WTC11 (cell line): ENCODE results near the gene TM9SF1. TPM values are rescaled to one million over a fixed set of nuclear protein-coding genes. Genes with fewer than 3 reads are reported as not detected.

Experiments
- ATAC-seq: fragments of 200-7000 bp; cut with Tn5 transposase; 2 replicates; pipeline ENCODE4 v1.10.0; 2021; ENCODE audit warnings: mild to moderate bottlenecking, moderate library complexity
- CTCF ChIA-PET: fragments of 300-600 bp; sonication (Branson Sonifier 250); formaldehyde crosslinking; loops from one replicate; lab custom pipeline; 2021; ENCODE audit warnings: antibody characterized with exemption; lab: Charles Lee
- POLR2A ChIA-PET: fragments of 350-600 bp; sonication (Branson Sonifier 250); formaldehyde crosslinking; loops from one replicate; lab custom pipeline; 2021; ENCODE audit warnings: antibody characterized with exemption; lab: Charles Lee
- DNase-seq: peaks from one replicate; pipeline ENCODE4 v3.0.0; 2021; ENCODE audit warnings: low spot score
- H3K27ac Mint-ChIP-seq: 2 replicates; pipeline ENCODE4 v1.8.0; 2021; ENCODE audit warnings: mixed read lengths
- H3K27me3 Mint-ChIP-seq: 2 replicates; pipeline ENCODE4 v1.8.0; 2021; ENCODE audit warnings: low read depth, mild to moderate bottlenecking, moderate library complexity, mixed read lengths
- H3K36me3 Mint-ChIP-seq: 2 replicates; pipeline ENCODE4 v1.8.0; 2021; ENCODE audit warnings: mixed read lengths
- H3K4me1 Mint-ChIP-seq: 2 replicates; pipeline ENCODE4 v1.8.0; 2022; ENCODE audit warnings: mixed read lengths
- H3K4me3 Mint-ChIP-seq: 2 replicates; pipeline ENCODE4 v1.8.0; 2021; ENCODE audit warnings: mild to moderate bottlenecking, moderate library complexity, mixed read lengths
- H3K9me3 Mint-ChIP-seq: 2 replicates; pipeline ENCODE4 v1.8.0; 2021; ENCODE audit warnings: mixed read lengths
- CREM ChIP-seq: sonication (generic); formaldehyde crosslinking; IDR thresholded peaks from 2 replicates; pipeline ENCODE4 v1.8.1; 2022; ENCODE audit warnings: mild to moderate bottlenecking, missing genetic modification reagents, moderate library complexity
- ELF4 ChIP-seq: sonication (generic); formaldehyde crosslinking; IDR thresholded peaks from 2 replicates; pipeline ENCODE4 v1.8.1; 2022; ENCODE audit warnings: low read depth, mild to moderate bottlenecking, moderate library complexity, missing genetic modification reagents
- NFYB ChIP-seq: sonication (generic); formaldehyde crosslinking; conservative IDR thresholded peaks from 2 replicates; pipeline ENCODE4 v1.8.0; 2022; ENCODE audit warnings: low read depth, missing genetic modification reagents
- NR2C2 ChIP-seq: sonication (generic); formaldehyde crosslinking; IDR thresholded peaks from 2 replicates; pipeline ENCODE4 v1.8.0; 2022; ENCODE audit warnings: mild to moderate bottlenecking, missing genetic modification reagents
- RORB ChIP-seq: fragments of 250-450 bp; sonication (Bioruptor Pico); IDR thresholded peaks from 2 replicates; pipeline ENCODE4 v1.9.0; 2021; ENCODE audit warnings: mild to moderate bottlenecking
- SOX15 ChIP-seq: fragments of 250-450 bp; sonication (Bioruptor Pico); IDR thresholded peaks from 2 replicates; pipeline ENCODE4 v1.9.0; 2021; ENCODE audit warnings: mild to moderate bottlenecking
- SP1 ChIP-seq: sonication (generic); formaldehyde crosslinking; conservative IDR thresholded peaks from 2 replicates; pipeline ENCODE4 v1.8.1; 2022; ENCODE audit warnings: missing genetic modification reagents
- TEAD1 ChIP-seq: sonication (generic); formaldehyde crosslinking; IDR thresholded peaks from 2 replicates; pipeline ENCODE4 v1.8.0; 2022; ENCODE audit warnings: mild to moderate bottlenecking, missing genetic modification reagents
- TEAD4 ChIP-seq: sonication (generic); formaldehyde crosslinking; IDR thresholded peaks from 2 replicates; pipeline ENCODE4 v1.8.0; 2022; ENCODE audit warnings: mild to moderate bottlenecking, missing genetic modification reagents
- ZNF396 ChIP-seq: fragments of 250-450 bp; sonication (Bioruptor Pico); IDR thresholded peaks from 2 replicates; pipeline ENCODE4 v1.8.0; 2021; ENCODE audit warnings: mild to moderate bottlenecking, moderate library complexity, borderline replicate concordance
- ZNF423 ChIP-seq: fragments of 250-450 bp; sonication (Bioruptor Pico); IDR thresholded peaks from 2 replicates; pipeline ENCODE4 v2.1.2; 2022; ENCODE audit warnings: mild to moderate bottlenecking, moderate library complexity
- total RNA-seq: library from RNA; stranded (reverse); gene quantifications from 3 replicates; pipeline ENCODE4 v1.2.3, GENCODE V29; 2021
- TF ChIP-seq, protein P1 (sequence below): sonication (generic); formaldehyde crosslinking; IDR thresholded peaks from 2 replicates; pipeline ENCODE4 v1.8.0; 2022; ENCODE audit warnings: mild to moderate bottlenecking, missing genetic modification reagents
- TF ChIP-seq, protein P2 (sequence below): sonication (generic); formaldehyde crosslinking; IDR thresholded peaks from 2 replicates; pipeline ENCODE4 v1.8.1; 2023; ENCODE audit warnings: mild to moderate bottlenecking, missing genetic modification reagents
- TF ChIP-seq, protein P3 (sequence below): sonication (generic); formaldehyde crosslinking; IDR thresholded peaks from 2 replicates; pipeline ENCODE4 v1.8.1; 2022; ENCODE audit warnings: low read depth, missing genetic modification reagents, borderline replicate concordance
- TF ChIP-seq, protein P4 (sequence below): sonication (generic); formaldehyde crosslinking; IDR thresholded peaks from 2 replicates; pipeline ENCODE4 v1.8.1; 2023; ENCODE audit warnings: mild to moderate bottlenecking, moderate library complexity, missing genetic modification reagents
- TF ChIP-seq, protein P5 (sequence below): sonication (generic); formaldehyde crosslinking; conservative IDR thresholded peaks from 2 replicates; pipeline ENCODE4 v1.8.1; 2022; ENCODE audit warnings: mild to moderate bottlenecking, missing genetic modification reagents
- TF ChIP-seq, protein P6 (sequence below): sonication (generic); formaldehyde crosslinking; IDR thresholded peaks from 2 replicates; pipeline ENCODE4 v1.8.0; 2023; ENCODE audit warnings: missing genetic modification reagents
- TF ChIP-seq, protein P7 (sequence below): fragments of 250-450 bp; sonication (Bioruptor Pico); IDR thresholded peaks from 2 replicates; pipeline ENCODE4 v1.9.0; 2021; ENCODE audit warnings: mild to moderate bottlenecking, borderline replicate concordance
- TF ChIP-seq, protein P8 (sequence below): fragments of 200-600 bp; IDR thresholded peaks from 2 replicates; pipeline ENCODE4 v1.8.0; 2022; ENCODE audit warnings: antibody characterized with exemption

The TM9SF1 gene
- total RNA-seq, 1 experiment from 2014 or later = 27.9 TPM

DNA sequence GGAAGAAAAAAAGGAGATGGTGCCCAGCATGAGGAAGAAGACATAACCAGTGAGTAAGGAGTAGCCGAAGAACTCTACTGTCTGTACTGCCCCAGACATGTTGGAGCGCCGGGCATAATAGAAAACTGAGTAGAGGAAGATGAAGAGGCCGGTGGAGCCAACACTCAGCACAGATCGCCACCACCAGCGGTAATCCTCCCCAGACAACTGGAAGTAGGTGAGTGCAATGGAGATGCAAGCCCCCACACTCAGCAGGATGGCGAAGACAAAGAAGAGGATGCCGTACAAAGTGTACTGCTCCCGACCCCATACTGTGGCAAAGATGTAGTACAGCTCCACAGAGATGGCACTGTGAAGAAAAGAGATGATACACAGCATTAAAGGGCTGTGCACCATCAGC lies 5.8 kb downstream of the TM9SF1 start:
- no peaks in the 10 kb centered on the region for H3K9me3 Mint-ChIP-seq
- peak overlapping the region; percentile 89 for H3K4me3 Mint-ChIP-seq
- ATAC-seq (no peak), DNase-seq (no peak)
- H3K27ac Mint-ChIP-seq = no peak overlapping the region; the same call in 1 of the 2 replicates
- peaks cover 18% of the 10 kb centered on the region for H3K4me1 Mint-ChIP-seq
- H3K27me3 Mint-ChIP-seq = no peaks in the 10 kb centered on the region
- H3K36me3 Mint-ChIP-seq = peaks cover 31% of the 10 kb centered on the region
- TF ChIP-seq ZNF396 (no peak), NR2C2 (CRISPR knock-in tag) (no peak), SP1 (CRISPR knock-in tag) (no peak), ELF4 (CRISPR knock-in tag) (no peak), ZNF423 (CRISPR knock-in tag) (no peak), TEAD4 (CRISPR knock-in tag) (no peak), SOX15 (CRISPR knock-in tag) (no peak), TEAD1 (no peak), NFYB (CRISPR knock-in tag) (no peak), CREM (CRISPR knock-in tag) (no peak), RORB (no peak)
- TF ChIP-seq, protein P1, sequence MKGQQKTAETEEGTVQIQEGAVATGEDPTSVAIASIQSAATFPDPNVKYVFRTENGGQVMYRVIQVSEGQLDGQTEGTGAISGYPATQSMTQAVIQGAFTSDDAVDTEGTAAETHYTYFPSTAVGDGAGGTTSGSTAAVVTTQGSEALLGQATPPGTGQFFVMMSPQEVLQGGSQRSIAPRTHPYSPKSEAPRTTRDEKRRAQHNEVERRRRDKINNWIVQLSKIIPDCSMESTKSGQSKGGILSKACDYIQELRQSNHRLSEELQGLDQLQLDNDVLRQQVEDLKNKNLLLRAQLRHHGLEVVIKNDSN = no peak
- TF ChIP-seq, protein P2, sequence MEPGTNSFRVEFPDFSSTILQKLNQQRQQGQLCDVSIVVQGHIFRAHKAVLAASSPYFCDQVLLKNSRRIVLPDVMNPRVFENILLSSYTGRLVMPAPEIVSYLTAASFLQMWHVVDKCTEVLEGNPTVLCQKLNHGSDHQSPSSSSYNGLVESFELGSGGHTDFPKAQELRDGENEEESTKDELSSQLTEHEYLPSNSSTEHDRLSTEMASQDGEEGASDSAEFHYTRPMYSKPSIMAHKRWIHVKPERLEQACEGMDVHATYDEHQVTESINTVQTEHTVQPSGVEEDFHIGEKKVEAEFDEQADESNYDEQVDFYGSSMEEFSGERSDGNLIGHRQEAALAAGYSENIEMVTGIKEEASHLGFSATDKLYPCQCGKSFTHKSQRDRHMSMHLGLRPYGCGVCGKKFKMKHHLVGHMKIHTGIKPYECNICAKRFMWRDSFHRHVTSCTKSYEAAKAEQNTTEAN (CRISPR knock-in tag) = no peak
- TF ChIP-seq, protein P3, sequence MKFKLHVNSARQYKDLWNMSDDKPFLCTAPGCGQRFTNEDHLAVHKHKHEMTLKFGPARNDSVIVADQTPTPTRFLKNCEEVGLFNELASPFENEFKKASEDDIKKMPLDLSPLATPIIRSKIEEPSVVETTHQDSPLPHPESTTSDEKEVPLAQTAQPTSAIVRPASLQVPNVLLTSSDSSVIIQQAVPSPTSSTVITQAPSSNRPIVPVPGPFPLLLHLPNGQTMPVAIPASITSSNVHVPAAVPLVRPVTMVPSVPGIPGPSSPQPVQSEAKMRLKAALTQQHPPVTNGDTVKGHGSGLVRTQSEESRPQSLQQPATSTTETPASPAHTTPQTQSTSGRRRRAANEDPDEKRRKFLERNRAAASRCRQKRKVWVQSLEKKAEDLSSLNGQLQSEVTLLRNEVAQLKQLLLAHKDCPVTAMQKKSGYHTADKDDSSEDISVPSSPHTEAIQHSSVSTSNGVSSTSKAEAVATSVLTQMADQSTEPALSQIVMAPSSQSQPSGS (CRISPR knock-in tag) = no peak
- TF ChIP-seq, protein P4, sequence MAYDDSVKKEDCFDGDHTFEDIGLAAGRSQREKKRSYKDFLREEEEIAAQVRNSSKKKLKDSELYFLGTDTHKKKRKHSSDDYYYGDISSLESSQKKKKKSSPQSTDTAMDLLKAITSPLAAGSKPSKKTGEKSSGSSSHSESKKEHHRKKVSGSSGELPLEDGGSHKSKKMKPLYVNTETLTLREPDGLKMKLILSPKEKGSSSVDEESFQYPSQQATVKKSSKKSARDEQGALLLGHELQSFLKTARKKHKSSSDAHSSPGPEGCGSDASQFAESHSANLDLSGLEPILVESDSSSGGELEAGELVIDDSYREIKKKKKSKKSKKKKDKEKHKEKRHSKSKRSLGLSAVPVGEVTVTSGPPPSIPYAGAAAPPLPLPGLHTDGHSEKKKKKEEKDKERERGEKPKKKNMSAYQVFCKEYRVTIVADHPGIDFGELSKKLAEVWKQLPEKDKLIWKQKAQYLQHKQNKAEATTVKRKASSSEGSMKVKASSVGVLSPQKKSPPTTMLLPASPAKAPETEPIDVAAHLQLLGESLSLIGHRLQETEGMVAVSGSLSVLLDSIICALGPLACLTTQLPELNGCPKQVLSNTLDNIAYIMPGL (CRISPR knock-in tag) = no peak
- TF ChIP-seq, protein P5, sequence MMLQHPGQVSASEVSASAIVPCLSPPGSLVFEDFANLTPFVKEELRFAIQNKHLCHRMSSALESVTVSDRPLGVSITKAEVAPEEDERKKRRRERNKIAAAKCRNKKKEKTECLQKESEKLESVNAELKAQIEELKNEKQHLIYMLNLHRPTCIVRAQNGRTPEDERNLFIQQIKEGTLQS (CRISPR knock-in tag) = no peak
- TF ChIP-seq, protein P6, sequence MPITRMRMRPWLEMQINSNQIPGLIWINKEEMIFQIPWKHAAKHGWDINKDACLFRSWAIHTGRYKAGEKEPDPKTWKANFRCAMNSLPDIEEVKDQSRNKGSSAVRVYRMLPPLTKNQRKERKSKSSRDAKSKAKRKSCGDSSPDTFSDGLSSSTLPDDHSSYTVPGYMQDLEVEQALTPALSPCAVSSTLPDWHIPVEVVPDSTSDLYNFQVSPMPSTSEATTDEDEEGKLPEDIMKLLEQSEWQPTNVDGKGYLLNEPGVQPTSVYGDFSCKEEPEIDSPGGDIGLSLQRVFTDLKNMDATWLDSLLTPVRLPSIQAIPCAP = no peak
- TF ChIP-seq, protein P7, sequence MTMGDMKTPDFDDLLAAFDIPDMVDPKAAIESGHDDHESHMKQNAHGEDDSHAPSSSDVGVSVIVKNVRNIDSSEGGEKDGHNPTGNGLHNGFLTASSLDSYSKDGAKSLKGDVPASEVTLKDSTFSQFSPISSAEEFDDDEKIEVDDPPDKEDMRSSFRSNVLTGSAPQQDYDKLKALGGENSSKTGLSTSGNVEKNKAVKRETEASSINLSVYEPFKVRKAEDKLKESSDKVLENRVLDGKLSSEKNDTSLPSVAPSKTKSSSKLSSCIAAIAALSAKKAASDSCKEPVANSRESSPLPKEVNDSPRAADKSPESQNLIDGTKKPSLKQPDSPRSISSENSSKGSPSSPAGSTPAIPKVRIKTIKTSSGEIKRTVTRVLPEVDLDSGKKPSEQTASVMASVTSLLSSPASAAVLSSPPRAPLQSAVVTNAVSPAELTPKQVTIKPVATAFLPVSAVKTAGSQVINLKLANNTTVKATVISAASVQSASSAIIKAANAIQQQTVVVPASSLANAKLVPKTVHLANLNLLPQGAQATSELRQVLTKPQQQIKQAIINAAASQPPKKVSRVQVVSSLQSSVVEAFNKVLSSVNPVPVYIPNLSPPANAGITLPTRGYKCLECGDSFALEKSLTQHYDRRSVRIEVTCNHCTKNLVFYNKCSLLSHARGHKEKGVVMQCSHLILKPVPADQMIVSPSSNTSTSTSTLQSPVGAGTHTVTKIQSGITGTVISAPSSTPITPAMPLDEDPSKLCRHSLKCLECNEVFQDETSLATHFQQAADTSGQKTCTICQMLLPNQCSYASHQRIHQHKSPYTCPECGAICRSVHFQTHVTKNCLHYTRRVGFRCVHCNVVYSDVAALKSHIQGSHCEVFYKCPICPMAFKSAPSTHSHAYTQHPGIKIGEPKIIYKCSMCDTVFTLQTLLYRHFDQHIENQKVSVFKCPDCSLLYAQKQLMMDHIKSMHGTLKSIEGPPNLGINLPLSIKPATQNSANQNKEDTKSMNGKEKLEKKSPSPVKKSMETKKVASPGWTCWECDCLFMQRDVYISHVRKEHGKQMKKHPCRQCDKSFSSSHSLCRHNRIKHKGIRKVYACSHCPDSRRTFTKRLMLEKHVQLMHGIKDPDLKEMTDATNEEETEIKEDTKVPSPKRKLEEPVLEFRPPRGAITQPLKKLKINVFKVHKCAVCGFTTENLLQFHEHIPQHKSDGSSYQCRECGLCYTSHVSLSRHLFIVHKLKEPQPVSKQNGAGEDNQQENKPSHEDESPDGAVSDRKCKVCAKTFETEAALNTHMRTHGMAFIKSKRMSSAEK = no peak
- TF ChIP-seq, protein P8, sequence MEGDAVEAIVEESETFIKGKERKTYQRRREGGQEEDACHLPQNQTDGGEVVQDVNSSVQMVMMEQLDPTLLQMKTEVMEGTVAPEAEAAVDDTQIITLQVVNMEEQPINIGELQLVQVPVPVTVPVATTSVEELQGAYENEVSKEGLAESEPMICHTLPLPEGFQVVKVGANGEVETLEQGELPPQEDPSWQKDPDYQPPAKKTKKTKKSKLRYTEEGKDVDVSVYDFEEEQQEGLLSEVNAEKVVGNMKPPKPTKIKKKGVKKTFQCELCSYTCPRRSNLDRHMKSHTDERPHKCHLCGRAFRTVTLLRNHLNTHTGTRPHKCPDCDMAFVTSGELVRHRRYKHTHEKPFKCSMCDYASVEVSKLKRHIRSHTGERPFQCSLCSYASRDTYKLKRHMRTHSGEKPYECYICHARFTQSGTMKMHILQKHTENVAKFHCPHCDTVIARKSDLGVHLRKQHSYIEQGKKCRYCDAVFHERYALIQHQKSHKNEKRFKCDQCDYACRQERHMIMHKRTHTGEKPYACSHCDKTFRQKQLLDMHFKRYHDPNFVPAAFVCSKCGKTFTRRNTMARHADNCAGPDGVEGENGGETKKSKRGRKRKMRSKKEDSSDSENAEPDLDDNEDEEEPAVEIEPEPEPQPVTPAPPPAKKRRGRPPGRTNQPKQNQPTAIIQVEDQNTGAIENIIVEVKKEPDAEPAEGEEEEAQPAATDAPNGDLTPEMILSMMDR = no peak
- CTCF ChIA-PET = interaction anchor here (0.9 to 3.3 kb wide), 7 partner anchors 24 to 75 kb away, joined by 3 to 24 read pairs (median 6); partner anchors contain the start of genes CHMP4A, DCAF11, IRF9 and NRL
- POLR2A ChIA-PET = interaction anchor here (0.9 to 1.7 kb wide), 6 partner anchors 19 to 75 kb away, joined by 4 to 11 read pairs (median 7); partner anchors contain the start of genes CHMP4A, DCAF11, IRF9 and MDP1
